Mucosa of descending colon (tissue), 3 donors: Measurements from ENCODE around the gene PTGIS. TPM values are rescaled to one million over a fixed set of nuclear protein-coding genes. Genes with fewer than 3 reads are reported as not detected.

Experiments used
- ATAC-seq: fragments of 200-7000 bp; cut with Tn5 transposase; one replicate; pipeline ENCODE4 v1.9.1; 2020; ENCODE audit warnings: mild to moderate bottlenecking, moderate library complexity
- DNase-seq, 3 donors: peaks; one replicate each; pipeline ENCODE4 v3.0.0-alpha.2; 2020
- H3K36me3 ChIP-seq: fragments of 200-600 bp; one replicate; pipeline ENCODE4 v1.8.0; 2021; ENCODE audit warnings: low read depth, mild to moderate bottlenecking
- H3K4me1 ChIP-seq: fragments of 200-600 bp; one replicate; pipeline ENCODE4 v1.8.0; 2021; ENCODE audit warnings: low read depth, mild to moderate bottlenecking
- H3K4me3 ChIP-seq: fragments of 200-600 bp; one replicate; pipeline ENCODE4 v1.8.0; 2021; ENCODE audit warnings: mild to moderate bottlenecking
- H3K9me3 ChIP-seq: fragments of 200-600 bp; one replicate; pipeline ENCODE4 v1.8.0; 2021; ENCODE audit warnings: mild to moderate bottlenecking
- CTCF ChIP-seq: fragments of 200-600 bp; IDR thresholded peaks from one replicate; pipeline ENCODE4 v1.8.0; 2022; ENCODE audit warnings: antibody characterized with exemption, mild to moderate bottlenecking
- intact Hi-C, 2 donors: fragments of 100-400 bp; cut with DNase I in 1 of 2; cut with micrococcal nuclease in 1 of 2; formaldehyde crosslinking; loops; one replicate each; pipeline versions ENCODE4 v1.11.0 to v1.11.1; 2022; cut with DNase I, micrococcal nuclease
- total RNA-seq, 3 donors: library from RNA; stranded (reverse); fragmentation: NEBNext Ultra II Directional in 2 of 3; extraction: Animal tissue kit (Norgen Biotek cat#: 25700) in 2 of 3; gene quantifications; one replicate each; pipeline versions ENCODE4 v1.2.1 to v1.2.4, GENCODE V29; 2021 to 2023
- donor health status: DM: no; HTN: no; CAD: no; lungs with moderate emphysema.
- donor health status: DM: no; HTN: no; CAD: no.
- donor health status: DM: no; HTN: yes; CAD: no.

PTGIS gene
- total RNA-seq, 3 donors from 2014 or later, result 3.8 to 45.8 (median 12.3) TPM

- DNase-seq, result no peak
- ATAC-seq, result no peak
- no peak for TF ChIP-seq CTCF
Measured at GRCh38 chr20:49579195-49579594, 11.3 kb upstream of the PTGIS start.

GRCh38 chr20:49578436-49578835, 10.5 kb upstream of the PTGIS start:
- no peak for DNase-seq
- no peak for TF ChIP-seq CTCF
- Histone ChIP-seq H3K4me3 (no peak overlapping the region), H3K4me1 (no peaks in the 10 kb centered on the region), H3K36me3 (no peaks in the 10 kb centered on the region), H3K9me3 (peaks cover 3% of the 10 kb centered on the region)
- no peak for ATAC-seq
- intact Hi-C loops, result no loop called here

More at GRCh38 chr20:49579195-49579594, 11.3 kb upstream of the PTGIS start:
- Histone ChIP-seq H3K4me3 (no peak overlapping the region), H3K36me3 (no peaks in the 10 kb centered on the region), H3K4me1 (no peaks in the 10 kb centered on the region), H3K9me3 (peaks cover 3% of the 10 kb centered on the region)
- intact Hi-C loops, result no loop called here

DNA sequence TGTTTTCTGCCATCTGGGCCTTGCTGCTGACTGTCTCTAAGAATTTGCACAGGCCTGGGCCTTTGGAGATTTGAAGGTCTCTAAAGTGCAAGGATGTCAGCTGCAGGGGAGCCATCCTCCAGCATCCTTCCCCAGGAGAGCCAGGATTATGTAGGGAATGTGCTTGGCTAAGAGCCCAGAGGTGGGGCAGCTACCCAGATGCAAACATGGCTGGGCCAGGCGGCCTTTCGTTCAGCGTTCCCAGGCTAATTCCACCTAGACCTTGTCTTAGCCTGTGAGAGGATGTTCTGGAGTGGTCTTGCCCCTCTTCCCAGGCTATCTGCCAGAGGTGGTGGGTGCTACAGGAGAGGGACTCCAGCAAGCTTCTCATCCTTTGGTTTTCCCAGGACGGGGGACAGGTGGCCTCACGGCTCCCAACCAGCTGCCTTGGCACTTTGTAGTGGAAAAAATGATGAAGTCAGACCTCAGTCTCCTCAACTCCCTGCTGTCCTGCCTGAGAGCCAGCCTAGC, 7.7 kb upstream of the PTGIS start:
- no peaks in the 10 kb centered on the region for H3K9me3 ChIP-seq
- TF ChIP-seq CTCF, result no peak
- no peak for ATAC-seq

GRCh38 chr20:49573900-49574416, 6.0 kb upstream of the PTGIS start:
- no peak overlapping the region for H3K4me3 ChIP-seq
- DNase-seq (no peak), ATAC-seq (no peak)
- intact Hi-C loops, result no loop called here
- no peak for TF ChIP-seq CTCF
- no peaks in the 10 kb centered on the region for H3K9me3 ChIP-seq
- no peaks in the 10 kb centered on the region for H3K4me1 ChIP-seq
- no peaks in the 10 kb centered on the region for H3K36me3 ChIP-seq

More for the DNA sequence above, 7.7 kb upstream of the PTGIS start:
- DNase-seq, result peak in 1 of 3 donors; percentile 34
- intact Hi-C loops, result no loop called here
- H3K4me3 ChIP-seq, result no peak overlapping the region
- H3K36me3 ChIP-seq, result no peaks in the 10 kb centered on the region
- H3K4me1 ChIP-seq, result no peaks in the 10 kb centered on the region

DNA sequence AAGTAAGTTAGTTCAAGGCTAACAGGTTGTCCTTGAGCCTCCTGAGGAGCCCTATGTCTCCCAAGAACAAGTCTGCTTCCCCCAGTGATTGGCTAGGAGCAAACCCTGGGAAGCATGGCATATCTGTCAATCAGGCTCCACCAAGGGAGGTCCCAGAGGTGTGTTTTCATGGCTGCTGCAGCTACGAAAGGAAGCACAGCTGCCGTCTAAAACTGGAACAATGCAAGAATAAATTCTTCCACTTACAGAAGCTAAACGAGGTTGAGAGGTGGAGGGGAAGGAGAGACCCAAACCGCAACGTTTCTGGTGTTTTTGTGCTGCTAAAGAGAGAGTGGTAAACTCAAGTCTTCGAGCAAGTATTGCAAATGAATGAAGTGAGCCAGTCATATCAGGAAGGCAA, 4.9 kb upstream of the PTGIS start:
- no peaks in the 10 kb centered on the region for H3K36me3 ChIP-seq
- intact Hi-C loops, result no loop called here
- ATAC-seq (no peak), DNase-seq (no peak)
- no peak for TF ChIP-seq CTCF
- H3K4me1 ChIP-seq, result peaks cover under 1% of the 10 kb centered on the region
- H3K9me3 ChIP-seq, result no peaks in the 10 kb centered on the region
- H3K4me3 ChIP-seq, result no peak overlapping the region

- no peak for TF ChIP-seq CTCF
- Histone ChIP-seq H3K4me1 (peaks cover 4% of the 10 kb centered on the region), H3K36me3 (no peaks in the 10 kb centered on the region), H3K4me3 (no peak overlapping the region), H3K9me3 (no peaks in the 10 kb centered on the region)
- intact Hi-C loops, result no loop called here
- no peak for DNase-seq
- ATAC-seq, result no peak
Measured at GRCh38 chr20:49571553-49571835, 3.6 kb upstream of the PTGIS start.
